Transverse colon (tissue), 3 donors: ENCODE data around the gene SLC25A2.

Experiments used
- EP300 ChIP-seq: sonication (generic); formaldehyde crosslinking; IDR thresholded peaks from one replicate; pipeline ENCODE4 v1.6.1; 2017; ENCODE audit warnings: antibody characterized with exemption, low read depth
- POLR2AphosphoS5 ChIP-seq, 3 donors: sonication (generic); formaldehyde crosslinking; IDR thresholded peaks; one replicate each; pipeline ENCODE4 v1.6.1; 2016; ENCODE audit warnings: antibody characterized with exemption in 3 of 3

GRCh38 chr5:141326088-141326854, 22.4 kb upstream of the SLC25A2 start:
- TF ChIP-seq EP300 (no peak), POLR2AphosphoS5 (IDR thresholded peaks at IDR 0.05) (peak in 1 of 3 donors; percentile 31)
